ENCODE results near the gene GRN.

Gene GRN

GRCh38 chr17:44317545-44317944 lies 27.6 kb upstream of the GRN start:
- Histone ChIP-seq H3K4me1 (no peaks in the 10 kb centered on the region), H3K36me3 (peaks cover 55% of the 10 kb centered on the region), H3K4me3 (ENCODE audit: low read depth, low read length) (no peak overlapping the region), H3K27me3 (no peaks in the 10 kb centered on the region), H3K9me3 (no peaks in the 10 kb centered on the region)
- DNase-seq, result no peak
- no peak for TF ChIP-seq CTCF (IDR thresholded peaks at IDR 0.05; ENCODE audit: low read depth, low read length)

- no peak for TF ChIP-seq CTCF (IDR thresholded peaks at IDR 0.05; ENCODE audit: low read depth, low read length)
- no peak overlapping the region for H3K4me3 ChIP-seq (ENCODE audit: low read depth, low read length)
- no peaks in the 10 kb centered on the region for H3K27me3 ChIP-seq
- no peak for DNase-seq
- no peaks in the 10 kb centered on the region for H3K9me3 ChIP-seq
- H3K4me1 ChIP-seq, result no peaks in the 10 kb centered on the region
- H3K36me3 ChIP-seq, result peaks cover 58% of the 10 kb centered on the region
These were observed 26.8 kb upstream of the GRN start for GRCh38 chr17:44318077-44318892.

- H3K36me3 ChIP-seq, result peaks cover 56% of the 10 kb centered on the region
These were observed 25.0 kb upstream of the GRN start for GRCh38 chr17:44320066-44320465.

GRCh38 chr17:44321246-44322120 lies 23.6 kb upstream of the GRN start:
- Histone ChIP-seq H3K4me1 (no peaks in the 10 kb centered on the region), H3K4me3 (ENCODE audit: low read depth, low read length) (no peak overlapping the region), H3K36me3 (peaks cover 47% of the 10 kb centered on the region), H3K27me3 (no peaks in the 10 kb centered on the region), H3K9me3 (no peaks in the 10 kb centered on the region)
- no peak for TF ChIP-seq CTCF (IDR thresholded peaks at IDR 0.05; ENCODE audit: low read depth, low read length)
- no peak for DNase-seq

More at GRCh38 chr17:44320066-44320465, 25.0 kb upstream of the GRN start:
- no peaks in the 10 kb centered on the region for H3K27me3 ChIP-seq
- TF ChIP-seq CTCF (IDR thresholded peaks at IDR 0.05; ENCODE audit: low read depth, low read length), result no peak
- DNase-seq, result no peak
- no peaks in the 10 kb centered on the region for H3K4me1 ChIP-seq
- H3K4me3 ChIP-seq (ENCODE audit: low read depth, low read length), result no peak overlapping the region
- no peaks in the 10 kb centered on the region for H3K9me3 ChIP-seq

GRCh38 chr17:44322236-44322895 lies 22.7 kb upstream of the GRN start:
- no peak for DNase-seq
- Histone ChIP-seq H3K36me3 (peaks cover 47% of the 10 kb centered on the region), H3K27me3 (no peaks in the 10 kb centered on the region), H3K4me1 (no peaks in the 10 kb centered on the region), H3K9me3 (no peaks in the 10 kb centered on the region), H3K4me3 (ENCODE audit: low read depth, low read length) (no peak overlapping the region)
- TF ChIP-seq CTCF (IDR thresholded peaks at IDR 0.05; ENCODE audit: low read depth, low read length), result no peak

Data from BE2C (cell line).